GM18502 (cell line): ENCODE results near the gene TBX15.

Experiments used
- ATAC-seq: cut with Tn5 transposase; IDR thresholded peaks from one replicate; pipeline ENCODE4 v1.9.1; 2021; ENCODE audit warnings: mild to moderate bottlenecking; ENCODE audit not compliant: unreplicated experiment, poor library complexity

The TBX15 gene

GRCh38 chr1:118985640-118986554 lies 2.2 kb downstream of the TBX15 start:
- no peak for ATAC-seq

- ATAC-seq: no peak
Measured at GRCh38 chr1:118984722-118985639, 3.2 kb downstream of the TBX15 start.

GRCh38 chr1:118984086-118984721 lies 3.9 kb downstream of the TBX15 start:
- no peak for ATAC-seq

GRCh38 chr1:118983558-118984041 lies 4.5 kb downstream of the TBX15 start:
- no peak for ATAC-seq

GRCh38 chr1:118982821-118983557 lies 5.2 kb downstream of the TBX15 start:
- ATAC-seq: no peak

GRCh38 chr1:118982266-118982665 lies 5.9 kb downstream of the TBX15 start:
- ATAC-seq: no peak

GRCh38 chr1:118981436-118981835 lies 6.7 kb downstream of the TBX15 start:
- no peak for ATAC-seq

- no peak for ATAC-seq
Measured at GRCh38 chr1:118979754-118980575, 8.2 kb downstream of the TBX15 start.

- ATAC-seq: no peak
Measured at GRCh38 chr1:118978914-118979701, 9.0 kb downstream of the TBX15 start.

GRCh38 chr1:118977600-118977999 lies 10.5 kb downstream of the TBX15 start:
- no peak for ATAC-seq

- no peak for ATAC-seq
Measured at GRCh38 chr1:118974661-118975060, 13.5 kb downstream of the TBX15 start.

- no peak for ATAC-seq
Measured at GRCh38 chr1:118973531-118974137, 14.5 kb downstream of the TBX15 start.

- no peak for ATAC-seq
Measured at GRCh38 chr1:118973032-118973431, 15.1 kb downstream of the TBX15 start.

- no peak for ATAC-seq
Measured at GRCh38 chr1:118970451-118970850, 17.7 kb downstream of the TBX15 start.

- no peak for ATAC-seq
Measured at GRCh38 chr1:118963456-118964430, 24.4 kb downstream of the TBX15 start.

- no peak for ATAC-seq
Measured at GRCh38 chr1:118963138-118963455, 25.0 kb downstream of the TBX15 start.

- ATAC-seq: no peak
Measured at GRCh38 chr1:118961156-118961555, 27.0 kb downstream of the TBX15 start.
